Epithelial cell of proximal tubule (primary cell): ENCODE results near the gene PDXK. TPM values are rescaled to one million over a fixed set of nuclear protein-coding genes. Genes with fewer than 3 reads are reported as not detected.

Source experiments
- DNase-seq: peaks from one replicate; pipeline ENCODE4 v3.0.0-alpha.2; 2011; ENCODE audit warnings: low read depth
- H3K4me3 ChIP-seq: 2 replicates; pipeline ENCODE4 v1.5.1; 2011; ENCODE audit warnings: low read depth, mild to moderate bottlenecking, low read length
- total RNA-seq: library from RNA; depleted of rRNA; stranded (reverse); fragments of >200 nt; gene quantifications from 2 replicates; pipeline ENCODE4 v1.2.3, GENCODE V29; 2015
- TF ChIP-seq, protein P1 (sequence below): conservative IDR thresholded peaks from 2 replicates; pipeline ENCODE4 v1.5.1; 2012; ENCODE audit warnings: low read depth, mild to moderate bottlenecking, low read length

Gene PDXK
- total RNA-seq, 1 donor from 2014 or later, result 130 TPM

DNA sequence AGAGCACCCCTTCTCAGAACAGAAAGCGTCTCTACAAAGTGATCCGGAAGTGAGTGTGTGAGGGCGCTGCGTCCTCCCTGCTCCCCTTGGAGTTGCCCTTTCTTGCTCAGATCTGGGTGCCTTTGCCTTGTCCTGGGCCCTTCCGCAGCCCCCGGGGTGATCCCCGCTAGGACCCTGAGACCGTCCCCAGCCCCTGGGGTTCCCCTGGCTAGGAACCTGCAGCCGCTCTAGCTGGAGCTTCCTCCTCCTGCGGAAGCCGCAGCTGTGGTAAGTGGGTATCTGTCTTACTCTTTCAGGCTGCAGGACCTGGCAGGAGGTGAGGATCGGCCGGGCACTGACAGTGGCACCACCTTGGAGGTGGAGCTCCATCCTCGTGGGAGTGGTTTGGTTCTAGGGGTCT, 81.6 kb downstream of the PDXK start:
- H3K4me3 ChIP-seq, result no peak overlapping the region
- no peak for DNase-seq
- TF ChIP-seq, protein P1, sequence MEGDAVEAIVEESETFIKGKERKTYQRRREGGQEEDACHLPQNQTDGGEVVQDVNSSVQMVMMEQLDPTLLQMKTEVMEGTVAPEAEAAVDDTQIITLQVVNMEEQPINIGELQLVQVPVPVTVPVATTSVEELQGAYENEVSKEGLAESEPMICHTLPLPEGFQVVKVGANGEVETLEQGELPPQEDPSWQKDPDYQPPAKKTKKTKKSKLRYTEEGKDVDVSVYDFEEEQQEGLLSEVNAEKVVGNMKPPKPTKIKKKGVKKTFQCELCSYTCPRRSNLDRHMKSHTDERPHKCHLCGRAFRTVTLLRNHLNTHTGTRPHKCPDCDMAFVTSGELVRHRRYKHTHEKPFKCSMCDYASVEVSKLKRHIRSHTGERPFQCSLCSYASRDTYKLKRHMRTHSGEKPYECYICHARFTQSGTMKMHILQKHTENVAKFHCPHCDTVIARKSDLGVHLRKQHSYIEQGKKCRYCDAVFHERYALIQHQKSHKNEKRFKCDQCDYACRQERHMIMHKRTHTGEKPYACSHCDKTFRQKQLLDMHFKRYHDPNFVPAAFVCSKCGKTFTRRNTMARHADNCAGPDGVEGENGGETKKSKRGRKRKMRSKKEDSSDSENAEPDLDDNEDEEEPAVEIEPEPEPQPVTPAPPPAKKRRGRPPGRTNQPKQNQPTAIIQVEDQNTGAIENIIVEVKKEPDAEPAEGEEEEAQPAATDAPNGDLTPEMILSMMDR, result no peak

DNA sequence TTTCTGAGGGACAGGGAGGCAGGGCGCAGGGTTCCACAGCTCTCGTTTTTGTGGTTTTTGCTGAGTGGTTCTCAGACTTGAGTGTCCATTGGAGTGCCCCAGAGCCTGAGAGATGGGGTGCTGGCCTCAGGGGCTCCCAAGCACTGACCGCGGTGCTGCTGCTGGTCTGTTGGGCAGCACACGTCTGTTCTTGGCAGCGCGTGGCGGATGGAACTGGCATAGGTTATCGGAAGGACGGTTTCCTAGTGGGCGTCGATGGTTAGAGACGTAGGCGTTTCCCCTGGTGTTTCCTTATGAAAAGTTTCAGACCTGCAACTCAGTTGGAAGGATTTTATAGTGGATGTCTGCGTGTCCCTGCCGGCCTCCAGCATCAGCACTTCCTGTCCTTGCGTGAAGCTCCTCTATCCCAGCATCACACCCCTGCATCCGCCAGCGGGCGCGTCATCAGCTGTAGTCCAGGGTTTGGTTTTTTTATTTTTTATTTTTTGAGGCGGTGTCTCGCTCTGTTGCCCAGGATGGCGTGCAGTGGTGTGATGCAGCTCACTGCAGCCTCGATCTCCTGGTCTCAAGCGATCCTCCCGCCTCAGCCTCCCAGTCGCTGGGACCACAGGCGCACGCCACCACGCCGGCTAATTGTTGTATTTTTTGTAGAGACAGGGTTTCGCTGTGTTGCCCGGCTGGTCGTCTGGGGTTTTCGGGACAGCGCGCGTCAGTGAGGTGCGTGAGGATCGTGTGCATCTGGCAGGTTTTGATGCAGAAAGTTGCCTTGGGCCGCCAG, 82.3 kb downstream of the PDXK start:
- TF ChIP-seq, protein P1, result no peak
- DNase-seq, result no peak
- H3K4me3 ChIP-seq, result no peak overlapping the region

DNA sequence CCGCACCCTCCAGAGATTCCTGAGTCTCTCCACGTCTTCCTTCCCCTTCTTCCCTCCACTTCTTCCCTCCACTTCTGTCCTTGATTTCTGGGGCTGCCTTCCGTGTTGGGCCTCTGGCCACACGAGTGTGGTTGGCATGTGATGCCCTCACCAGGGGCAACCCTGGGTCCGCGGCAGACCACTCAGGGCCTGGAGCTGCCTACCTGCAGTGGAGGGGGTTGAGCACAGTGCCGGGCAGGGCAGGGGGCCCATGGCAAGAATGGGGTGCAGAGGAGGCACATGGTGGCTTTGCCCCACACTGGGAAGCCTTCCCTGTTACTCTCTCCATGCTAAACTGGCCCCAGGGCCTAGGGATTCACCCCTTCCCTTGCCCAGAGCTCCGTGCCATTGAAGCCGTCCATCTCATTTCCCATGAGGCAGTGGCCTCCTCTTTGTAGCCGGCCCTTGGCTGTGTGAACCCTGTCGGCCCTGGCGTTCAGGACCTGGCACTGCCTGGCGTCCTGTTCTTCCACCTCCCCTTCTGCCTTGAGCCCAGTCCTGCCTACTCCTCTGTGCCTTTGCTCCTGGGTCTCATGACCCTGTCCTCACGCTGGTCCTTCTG, 83.9 kb downstream of the PDXK start:
- no peak for DNase-seq
- TF ChIP-seq, protein P1, result no peak

DNA sequence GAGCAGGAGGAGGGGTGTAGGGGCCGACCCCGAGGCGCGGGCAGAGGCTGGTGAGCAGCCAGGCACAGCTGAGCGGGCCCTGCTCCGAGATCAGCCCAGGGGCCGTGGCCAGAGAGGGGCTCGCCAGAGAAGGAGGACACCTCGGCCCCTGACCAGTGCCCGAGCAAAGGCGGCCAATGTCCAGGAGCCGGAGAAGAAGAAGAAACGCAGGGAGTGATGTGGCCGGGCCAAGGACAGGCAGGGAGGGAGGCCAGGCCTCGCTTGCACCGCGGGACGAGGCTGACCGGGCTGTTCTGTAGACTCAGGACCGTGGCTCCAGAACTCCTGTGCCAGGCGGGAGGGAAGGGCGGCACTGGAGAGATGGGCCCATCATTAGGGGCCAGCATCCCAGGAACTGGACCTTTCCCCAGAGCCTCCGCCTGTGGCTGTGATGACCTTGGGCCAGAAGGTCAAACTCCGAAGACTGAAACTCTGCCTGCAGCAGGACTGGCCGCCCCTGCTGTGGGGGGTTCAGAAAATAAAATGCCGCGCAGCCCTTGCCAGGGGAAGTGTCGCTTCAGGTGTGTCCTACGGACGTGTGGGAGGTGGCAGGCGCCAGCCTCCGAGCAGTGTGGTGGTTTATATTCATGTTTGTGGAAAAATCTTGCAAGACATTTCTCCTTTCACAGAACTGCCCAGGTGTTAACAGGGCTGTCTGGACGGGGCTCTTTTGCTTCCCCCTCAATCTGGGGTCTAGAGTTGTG, 84.8 kb downstream of the PDXK start:
- TF ChIP-seq, protein P1, result no peak
- DNase-seq, result no peak
- H3K4me3 ChIP-seq, result no peak overlapping the region

More for the DNA sequence above, 83.9 kb downstream of the PDXK start:
- H3K4me3 ChIP-seq, result no peak overlapping the region

DNA sequence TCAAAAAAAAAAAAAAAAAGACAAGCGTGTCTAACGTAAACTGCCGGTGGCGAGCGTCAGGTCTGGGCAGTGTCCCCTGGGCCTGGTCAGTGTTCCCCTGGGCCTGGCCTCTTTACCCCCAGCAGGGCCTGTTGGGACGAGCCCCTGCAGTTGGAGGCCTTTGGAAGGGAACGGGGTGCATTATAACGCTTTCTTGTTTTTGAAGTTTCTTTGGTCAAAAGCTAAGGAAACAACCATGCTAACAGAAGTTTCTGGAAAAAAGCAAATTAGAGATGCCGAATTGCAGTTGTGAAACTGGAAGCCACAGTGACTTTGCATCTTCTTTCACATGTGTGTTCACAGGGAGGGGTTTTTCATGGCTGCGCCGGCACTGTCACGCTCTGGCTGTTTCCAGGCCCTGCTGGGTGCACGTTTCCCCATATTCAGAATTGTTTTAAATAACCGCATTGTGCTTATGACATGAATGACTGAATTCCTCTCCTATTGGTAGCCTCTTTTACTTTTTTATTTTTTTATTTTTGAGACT, 86.4 kb downstream of the PDXK start:
- no peak for DNase-seq
- TF ChIP-seq, protein P1, result no peak

DNA sequence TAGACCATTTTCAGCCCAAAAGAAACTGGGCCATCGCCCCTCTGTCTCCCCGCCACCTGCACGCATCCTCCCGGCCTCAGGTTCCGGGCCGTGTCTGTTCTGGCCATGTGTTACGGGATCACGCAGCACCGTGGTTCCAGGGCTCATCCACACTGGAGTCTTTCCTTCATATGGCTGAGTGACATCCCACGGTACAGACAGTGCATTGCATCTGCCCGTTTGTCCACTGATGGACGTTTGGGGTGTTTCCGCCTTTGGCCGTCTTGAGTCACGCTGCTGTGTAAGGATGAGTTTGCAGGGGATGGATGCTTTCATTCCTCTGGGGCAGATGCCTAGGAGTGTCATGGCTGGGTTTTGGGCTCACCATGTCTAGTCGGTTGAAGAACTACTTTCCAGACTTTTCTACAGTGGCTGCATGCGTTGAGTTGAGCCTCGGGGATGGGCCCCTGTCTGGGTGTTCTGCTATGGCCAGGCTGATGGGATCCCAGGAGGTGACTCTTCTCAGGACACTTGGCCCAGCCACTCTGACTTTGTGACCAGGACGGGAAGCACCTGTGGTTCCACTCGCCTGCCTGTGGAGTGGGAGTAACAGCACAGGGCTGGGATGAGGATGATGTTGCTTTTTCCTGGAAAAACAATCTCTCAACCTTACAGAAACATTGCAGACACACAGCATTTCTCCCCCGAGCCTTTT, 87.2 kb downstream of the PDXK start:
- TF ChIP-seq, protein P1, result no peak
- DNase-seq, result no peak
- no peak overlapping the region for H3K4me3 ChIP-seq

More for the DNA sequence above, 86.4 kb downstream of the PDXK start:
- H3K4me3 ChIP-seq, result no peak overlapping the region
